ENCODE data around the gene OR4D11.
"Not testable (repeated sequence)": the region's sequence is repeated elsewhere in the genome, so short reads cannot be mapped to it uniquely, and the experiment has no call there.

Gene OR4D11

GRCh38 chr11:59503276-59503675, at the start of gene OR4D11:
TSS of gene OR4D11 (plus strand) at chr11:59503576. CDS start at chr11:59503576, 0 bp downstream.
- no peak for DNase-seq (ENCODE audit: low read depth)

GRCh38 chr11:59456661-59457060, 46.7 kb upstream of the OR4D11 start, which contains the start of gene OR4D6:
TSS of gene OR4D6 (plus strand) at chr11:59456961. CDS start at chr11:59456961, 0 bp downstream.
- no peak for DNase-seq (ENCODE audit: low read depth)

GRCh38 chr11:59459916-59460315, 43.5 kb upstream of the OR4D11 start:
- DNase-seq (ENCODE audit: low read depth): no peak

GRCh38 chr11:59463190-59463641, 40.2 kb upstream of the OR4D11 start:
- DNase-seq (ENCODE audit: low read depth): no peak

- no peak for DNase-seq (ENCODE audit: low read depth)
Measured at GRCh38 chr11:59473015-59473414, 30.4 kb upstream of the OR4D11 start, which contains the start of gene OR4D10. TSS of gene OR4D10 (plus strand) at chr11:59473315. CDS start at chr11:59477430, 4,115 bp downstream.

- no peak for DNase-seq (ENCODE audit: low read depth)
Measured at GRCh38 chr11:59475176-59475575, 28.2 kb upstream of the OR4D11 start.

- DNase-seq (ENCODE audit: low read depth): no peak
Measured at GRCh38 chr11:59479906-59480305, 23.5 kb upstream of the OR4D11 start.

GRCh38 chr11:59480359-59480758, 23.0 kb upstream of the OR4D11 start:
- DNase-seq (ENCODE audit: low read depth): no peak

- DNase-seq (ENCODE audit: low read depth): no peak
Measured at GRCh38 chr11:59501931-59502330, 1.4 kb upstream of the OR4D11 start.

GRCh38 chr11:59510941-59511589, 7.7 kb downstream of the OR4D11 start, which contains the start of gene OR4D9:
TSS of gene OR4D9 (plus strand) at chr11:59511539. CDS start at chr11:59514913, 3,374 bp downstream.
- no peak for DNase-seq (ENCODE audit: low read depth)

GRCh38 chr11:59511675-59512074, 8.3 kb downstream of the OR4D11 start:
- no peak for DNase-seq (ENCODE audit: low read depth)

GRCh38 chr11:59520139-59520538, 16.8 kb downstream of the OR4D11 start:
- DNase-seq (ENCODE audit: low read depth): not testable (repeated sequence)

- no peak for DNase-seq (ENCODE audit: low read depth)
Measured at GRCh38 chr11:59520741-59521140, 17.4 kb downstream of the OR4D11 start.

- no peak for DNase-seq (ENCODE audit: low read depth)
Measured at GRCh38 chr11:59523541-59523940, 20.2 kb downstream of the OR4D11 start.

GRCh38 chr11:59528711-59529110, 25.3 kb downstream of the OR4D11 start:
- no peak for DNase-seq (ENCODE audit: low read depth)

- no peak for DNase-seq (ENCODE audit: low read depth)
Measured at GRCh38 chr11:59532620-59533019, 29.2 kb downstream of the OR4D11 start.

- no peak for DNase-seq (ENCODE audit: low read depth)
Measured at GRCh38 chr11:59534676-59535075, 31.3 kb downstream of the OR4D11 start.

- DNase-seq (ENCODE audit: low read depth): no peak
Measured at GRCh38 chr11:59542142-59542810, 38.9 kb downstream of the OR4D11 start.

GRCh38 chr11:59543713-59544112, 40.3 kb downstream of the OR4D11 start:
- not testable (repeated sequence) for DNase-seq (ENCODE audit: low read depth)

GRCh38 chr11:59544869-59545178, 41.4 kb downstream of the OR4D11 start:
- DNase-seq (ENCODE audit: low read depth): no peak

- peak; percentile 21 for DNase-seq (ENCODE audit: low read depth)
Measured at GRCh38 chr11:59545179-59546020, 42.0 kb downstream of the OR4D11 start.

- not testable (repeated sequence) for DNase-seq (ENCODE audit: low read depth)
Measured at GRCh38 chr11:59547605-59548308, 44.4 kb downstream of the OR4D11 start.
